Esophagus squamous epithelium (tissue), 5 donors: ENCODE data around the gene METTL6. TPM values are rescaled to one million over a fixed set of nuclear protein-coding genes. Genes with fewer than 3 reads are reported as not detected.

Experiments used
- DNase-seq: peaks from one replicate; lab custom pipeline; 2025; lab: John Stamatoyannopoulos, UW
- H3K27ac ChIP-seq, 4 donors: fragments of 200-600 bp; sonication (generic); one replicate each; pipeline ENCODE4 v1.5.1; 2016 to 2019; ENCODE audit warnings: mild to moderate bottlenecking in 1 of 4
- H3K27me3 ChIP-seq, 4 donors: fragments of 200-600 bp; sonication (generic); 1 replicate in 3 of 4; 2 replicates in 1 of 4; pipeline versions ENCODE4 v1.5.1 to v1.6.0; 2017 to 2021; ENCODE audit warnings: antibody characterized with exemption in 1 of 4
- H3K36me3 ChIP-seq, 3 donors: fragments of 200-600 bp; sonication (generic); one replicate each; pipeline ENCODE4 v1.5.1; 2016 to 2019
- H3K4me1 ChIP-seq, 3 donors: fragments of 200-600 bp; sonication (generic); one replicate each; pipeline ENCODE4 v1.5.1; 2017 to 2019
- H3K4me3 ChIP-seq, 4 donors: fragments of 200-600 bp; sonication (generic); 1 replicate in 3 of 4; 2 replicates in 1 of 4; pipeline ENCODE4 v1.5.1; 2016 to 2019; ENCODE audit warnings: mild to moderate bottlenecking in 2 of 4, moderate library complexity in 1 of 4
- H3K9me3 ChIP-seq, 3 donors: fragments of 200-600 bp; sonication (generic); one replicate each; pipeline ENCODE4 v1.5.1; 2016 to 2019
- POLR2A ChIP-seq, 4 donors: fragments of 450-650 bp; IDR thresholded peaks; one replicate each; pipeline ENCODE4 v1.6.1; 2017; ENCODE audit warnings: antibody characterized with exemption in 4 of 4, mild to moderate bottlenecking in 4 of 4, moderate library complexity in 3 of 4
- WGBS, 2 donors: methylation state at CpG; one replicate each; pipeline ENCODE4 v1.1.5; 2018; 5-methylcytosine and 5-hydroxymethylcytosine counted together
- intact Hi-C: fragments of 100-400 bp; cut with DNase I; formaldehyde crosslinking; loops from one replicate; pipeline ENCODE4 v1.15.0; 2022
- total RNA-seq, 4 donors: library from RNA; depleted of rRNA; stranded (reverse); fragments of >200 nt; gene quantifications; one replicate each; pipeline ENCODE4 v1.1.0, GENCODE V29; 2016
- TF ChIP-seq, protein P1 (sequence below), 6 experiments: fragments of 450-650 bp in 4 of 6; fragments of 200-600 bp in 2 of 6; sonication (generic) in 2 of 6; IDR thresholded peaks; one replicate each; pipeline ENCODE4 v1.5.1; 2016 to 2019; ENCODE audit warnings: antibody characterized with exemption in 6 of 6, mild to moderate bottlenecking in 4 of 6, moderate library complexity in 4 of 6
- donor health status: DM: yes; HTN: yes; CAD: no.

METTL6 gene
- total RNA-seq, 4 donors from 2014 or later, result 5.8 to 16.4 (median 12.9) TPM

- H3K9me3 ChIP-seq, result no peaks in the 10 kb centered on the region
- no peaks in the 10 kb centered on the region for H3K4me1 ChIP-seq
- no peak overlapping the region for H3K27ac ChIP-seq
- 76 to 79% methylated on average over 5 to 6 of the region's 9 CpGs for whole genome bisulfite sequencing, 2 donors
- no peak for DNase-seq
- no peak for TF ChIP-seq POLR2A (IDR thresholded peaks at IDR 0.05)
- TF ChIP-seq, protein P1, sequence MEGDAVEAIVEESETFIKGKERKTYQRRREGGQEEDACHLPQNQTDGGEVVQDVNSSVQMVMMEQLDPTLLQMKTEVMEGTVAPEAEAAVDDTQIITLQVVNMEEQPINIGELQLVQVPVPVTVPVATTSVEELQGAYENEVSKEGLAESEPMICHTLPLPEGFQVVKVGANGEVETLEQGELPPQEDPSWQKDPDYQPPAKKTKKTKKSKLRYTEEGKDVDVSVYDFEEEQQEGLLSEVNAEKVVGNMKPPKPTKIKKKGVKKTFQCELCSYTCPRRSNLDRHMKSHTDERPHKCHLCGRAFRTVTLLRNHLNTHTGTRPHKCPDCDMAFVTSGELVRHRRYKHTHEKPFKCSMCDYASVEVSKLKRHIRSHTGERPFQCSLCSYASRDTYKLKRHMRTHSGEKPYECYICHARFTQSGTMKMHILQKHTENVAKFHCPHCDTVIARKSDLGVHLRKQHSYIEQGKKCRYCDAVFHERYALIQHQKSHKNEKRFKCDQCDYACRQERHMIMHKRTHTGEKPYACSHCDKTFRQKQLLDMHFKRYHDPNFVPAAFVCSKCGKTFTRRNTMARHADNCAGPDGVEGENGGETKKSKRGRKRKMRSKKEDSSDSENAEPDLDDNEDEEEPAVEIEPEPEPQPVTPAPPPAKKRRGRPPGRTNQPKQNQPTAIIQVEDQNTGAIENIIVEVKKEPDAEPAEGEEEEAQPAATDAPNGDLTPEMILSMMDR (IDR thresholded peaks at IDR 0.05), result no peak
- H3K27me3 ChIP-seq, result no peaks in the 10 kb centered on the region
- intact Hi-C loops, result no loop called here
- peaks cover 0 to 5% (median 0%) of the 10 kb centered on the region in 3 donors for H3K36me3 ChIP-seq
- H3K4me3 ChIP-seq, result no peak overlapping the region
These were observed 26.8 kb upstream of the METTL6 start for GRCh38 chr3:15453991-15454625.

DNA sequence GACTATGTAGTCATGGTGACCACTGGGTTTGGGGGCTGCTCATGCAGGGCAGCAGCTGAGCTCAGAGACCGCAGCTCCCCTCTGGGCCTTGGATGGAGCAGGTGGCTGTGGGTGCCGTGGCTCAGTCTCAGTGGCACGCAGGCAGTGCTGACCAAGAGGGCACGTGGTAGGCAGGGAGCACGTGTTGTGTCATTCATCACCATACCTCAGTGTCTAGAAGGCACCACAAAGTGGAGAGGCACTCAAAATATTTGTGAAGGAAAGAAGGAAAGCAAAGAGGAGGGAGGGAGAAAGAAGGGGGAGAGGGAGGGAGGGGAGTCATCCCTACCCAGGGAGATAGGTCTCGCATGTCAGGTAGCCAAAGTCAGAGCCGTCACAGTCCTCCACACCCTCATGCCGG, 26.2 kb upstream of the METTL6 start:
- Histone ChIP-seq H3K27ac (no peak overlapping the region), H3K9me3 (no peaks in the 10 kb centered on the region), H3K27me3 (no peaks in the 10 kb centered on the region), H3K36me3 (peaks cover 0 to 5% (median 0%) of the 10 kb centered on the region in 3 donors), H3K4me1 (no peaks in the 10 kb centered on the region), H3K4me3 (no peak overlapping the region)
- no peak for TF ChIP-seq POLR2A (IDR thresholded peaks at IDR 0.05)
- TF ChIP-seq, protein P1 (IDR thresholded peaks at IDR 0.05), result no peak
- intact Hi-C loops, result no loop called here
- WGBS, 2 donors, result 45 to 62% methylated on average over 5 to 6 of the region's 8 CpGs
- no peak for DNase-seq

- Histone ChIP-seq H3K27ac (no peak overlapping the region), H3K36me3 (peaks cover 0 to 5% (median 0%) of the 10 kb centered on the region in 3 donors), H3K9me3 (no peaks in the 10 kb centered on the region), H3K4me1 (no peaks in the 10 kb centered on the region), H3K27me3 (no peaks in the 10 kb centered on the region), H3K4me3 (no peak overlapping the region)
- intact Hi-C loops, result no loop called here
- 69 to 85% methylated on average over 4 to 5 of the region's 5 CpGs for WGBS, 2 donors
- TF ChIP-seq, protein P1 (IDR thresholded peaks at IDR 0.05), result no peak
- TF ChIP-seq POLR2A (IDR thresholded peaks at IDR 0.05), result no peak
- DNase-seq, result no peak
These were observed 25.6 kb upstream of the METTL6 start for GRCh38 chr3:15452961-15453360.

DNA sequence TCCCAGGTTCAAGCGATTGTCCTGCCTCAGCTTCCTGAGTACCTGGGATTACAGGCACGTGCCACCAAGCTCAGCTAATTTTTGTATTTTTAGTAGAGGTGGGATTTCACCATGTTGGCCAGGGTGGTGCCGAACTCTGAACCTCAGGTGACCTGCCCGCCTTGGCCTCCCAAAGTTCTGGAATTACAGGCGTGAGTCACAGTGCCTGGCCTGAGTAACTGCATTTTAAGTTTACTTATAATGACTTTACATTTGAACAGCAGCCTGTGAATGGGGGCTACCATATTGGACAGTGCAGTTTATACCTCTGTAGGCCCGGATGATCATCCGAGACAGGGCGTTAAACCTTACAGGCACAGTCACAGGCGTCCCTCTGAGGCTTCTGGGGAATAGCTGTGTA, 24.8 kb upstream of the METTL6 start:
- no peak overlapping the region for H3K4me3 ChIP-seq
- TF ChIP-seq POLR2A (IDR thresholded peaks at IDR 0.05), result no peak
- TF ChIP-seq, protein P1 (IDR thresholded peaks at IDR 0.05), result no peak
- no peak for DNase-seq
- intact Hi-C loops, result no loop called here
- 67 to 86% methylated on average over 5 to 6 of the region's 9 CpGs for WGBS, 2 donors
- no peaks in the 10 kb centered on the region for H3K27me3 ChIP-seq
- no peaks in the 10 kb centered on the region for H3K4me1 ChIP-seq
- no peaks in the 10 kb centered on the region for H3K9me3 ChIP-seq
- no peak overlapping the region for H3K27ac ChIP-seq
- H3K36me3 ChIP-seq, result peaks cover 0 to 5% (median 0%) of the 10 kb centered on the region in 3 donors

GRCh38 chr3:15451216-15452113, 24.1 kb upstream of the METTL6 start:
- TF ChIP-seq, protein P1 (IDR thresholded peaks at IDR 0.05), result no peak
- TF ChIP-seq POLR2A (IDR thresholded peaks at IDR 0.05), result no peak
- Histone ChIP-seq H3K4me1 (no peaks in the 10 kb centered on the region), H3K27ac (no peak overlapping the region), H3K9me3 (no peaks in the 10 kb centered on the region), H3K27me3 (no peaks in the 10 kb centered on the region), H3K36me3 (peaks cover 0 to 5% (median 0%) of the 10 kb centered on the region in 3 donors), H3K4me3 (no peak overlapping the region)
- DNase-seq, result no peak
- WGBS, 2 donors, result 89 to 90% methylated on average over 7 to 13 of the region's 18 CpGs
- intact Hi-C loops, result no loop called here
